RCC 7860 (cell line): Measurements from ENCODE around the gene CELA3A.
"Not testable (repeated sequence)": the region's sequence is repeated elsewhere in the genome, so short reads cannot be mapped to it uniquely, and the experiment has no call there.

Experiments
- DNase-seq: peaks from one replicate; pipeline ENCODE4 v3.0.0-alpha.2; 2015; ENCODE audit warnings: low spot score
- FAIRE-seq: peaks from 2 replicates; lab custom pipeline; 2012; peaks lifted over from hg19 to GRCh38; lab: Jason Lieb, UNC

Gene CELA3A

GRCh38 chr1:21980515-21981220 is 20.8 kb upstream of the CELA3A start:
- DNase-seq: not testable (repeated sequence)

GRCh38 chr1:21981253-21981652 is 20.2 kb upstream of the CELA3A start:
- not testable (repeated sequence) for FAIRE-seq, DNase-seq

More at GRCh38 chr1:21980515-21981220, 20.8 kb upstream of the CELA3A start:
- not testable (repeated sequence) for FAIRE-seq

GRCh38 chr1:21982122-21982521 is 19.3 kb upstream of the CELA3A start:
- not testable (repeated sequence) for DNase-seq, FAIRE-seq

DNA sequence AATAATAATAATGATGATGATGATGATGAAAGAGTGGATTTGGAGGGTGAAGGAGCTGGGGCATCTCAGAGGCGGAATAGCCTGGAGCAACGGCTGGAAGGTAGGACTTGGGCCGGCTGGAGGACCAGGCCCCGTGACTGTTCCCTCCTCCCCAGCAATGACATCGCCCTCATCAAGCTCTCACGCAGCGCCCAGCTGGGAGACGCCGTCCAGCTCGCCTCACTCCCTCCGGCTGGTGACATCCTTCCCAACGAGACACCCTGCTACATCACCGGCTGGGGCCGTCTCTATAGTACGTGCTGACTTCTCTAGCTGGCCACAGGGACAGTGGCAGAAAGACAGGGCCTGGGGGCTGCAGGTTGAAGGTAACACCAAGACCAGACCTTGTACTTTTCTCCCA is 17.9 kb upstream of the CELA3A start:
- not testable (repeated sequence) for FAIRE-seq, DNase-seq

DNA sequence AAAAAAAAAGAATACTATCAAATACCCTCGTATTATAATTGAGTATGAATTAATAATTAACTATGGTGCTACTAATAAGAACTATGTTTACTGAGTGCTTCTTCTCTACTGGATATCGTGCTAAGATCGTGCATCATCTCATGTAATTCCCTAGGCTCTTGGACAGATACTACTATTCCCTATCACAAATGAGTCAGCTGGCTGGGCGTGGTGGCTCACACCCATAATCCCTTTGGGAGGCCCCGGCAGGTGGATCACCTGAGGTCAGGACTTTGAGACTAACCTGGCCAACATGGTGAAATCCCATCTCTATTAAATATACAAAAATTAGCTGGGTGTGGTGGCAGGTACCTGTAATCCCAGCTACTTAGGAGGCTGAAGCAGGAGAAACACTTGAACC is 15.6 kb upstream of the CELA3A start:
- not testable (repeated sequence) for DNase-seq, FAIRE-seq

- not testable (repeated sequence) for FAIRE-seq, DNase-seq
These were observed 15.1 kb upstream of the CELA3A start for GRCh38 chr1:21986386-21986785.

GRCh38 chr1:21989672-21990393 is 11.6 kb upstream of the CELA3A start:
- not testable (repeated sequence) for FAIRE-seq, DNase-seq

GRCh38 chr1:21992186-21992585 is 9.3 kb upstream of the CELA3A start:
- not testable (repeated sequence) for FAIRE-seq

DNA sequence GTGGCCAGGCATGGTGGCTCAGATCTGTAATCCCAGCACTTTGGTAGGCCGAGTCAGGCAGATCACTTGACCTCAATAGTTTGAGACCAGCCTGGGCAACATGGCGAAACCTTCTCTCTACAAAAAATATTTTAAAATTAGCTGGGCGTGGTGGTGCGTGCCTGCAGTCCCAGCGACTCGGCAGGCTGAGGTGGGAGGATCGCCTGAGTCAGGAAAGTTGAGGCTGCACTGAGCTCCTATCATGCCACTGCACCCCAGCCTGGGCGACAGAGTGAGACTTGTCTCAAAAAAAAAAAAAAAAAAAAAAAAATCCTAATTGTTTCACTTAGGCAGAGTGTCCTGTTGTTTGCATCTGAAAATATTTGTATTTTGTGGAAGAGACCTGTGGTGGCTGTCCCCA is 6.7 kb upstream of the CELA3A start:
- DNase-seq, FAIRE-seq: not testable (repeated sequence)

More at GRCh38 chr1:21992186-21992585, 9.3 kb upstream of the CELA3A start:
- not testable (repeated sequence) for DNase-seq

GRCh38 chr1:21996663-21996970 is 4.8 kb upstream of the CELA3A start:
- FAIRE-seq, DNase-seq: not testable (repeated sequence)

DNA sequence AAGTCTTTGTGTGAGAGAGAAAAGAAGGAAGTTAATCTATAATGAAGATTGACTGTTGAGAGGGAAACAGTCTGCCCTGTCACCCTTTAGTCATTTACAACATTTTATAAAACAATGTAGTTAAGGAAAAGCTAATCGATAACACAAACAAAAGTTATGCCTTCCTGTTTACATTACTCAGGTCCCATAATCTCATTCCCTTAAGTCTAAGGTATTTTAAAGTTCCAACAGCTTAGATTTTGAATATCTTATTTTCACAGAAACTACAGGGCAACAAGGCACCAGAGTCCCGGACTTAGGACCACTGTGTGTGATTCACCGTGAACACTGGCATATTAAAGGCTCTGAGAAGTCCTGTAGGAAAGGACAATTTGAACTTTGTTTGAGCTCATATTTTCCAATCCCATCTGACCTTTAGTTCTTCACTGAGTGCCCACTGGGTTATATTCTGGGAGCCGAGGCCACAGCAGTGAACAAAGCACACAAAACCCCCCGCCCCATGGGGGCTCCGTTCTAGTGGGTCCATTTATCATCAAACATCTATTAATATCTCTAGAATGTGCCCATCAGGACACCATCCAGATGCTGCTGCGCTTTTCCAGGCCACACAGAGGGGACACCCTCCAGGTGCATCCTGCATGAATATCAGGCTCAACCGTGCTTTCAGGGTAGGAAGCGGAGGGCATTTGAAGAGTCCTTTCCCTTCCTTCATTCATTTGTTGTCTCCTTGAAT is 3.4 kb upstream of the CELA3A start:
- DNase-seq (peak; percentile 36), FAIRE-seq (peak; percentile 83)

- not testable (repeated sequence) for DNase-seq, FAIRE-seq
These were observed 2.7 kb upstream of the CELA3A start for GRCh38 chr1:21998624-21999294.

DNA sequence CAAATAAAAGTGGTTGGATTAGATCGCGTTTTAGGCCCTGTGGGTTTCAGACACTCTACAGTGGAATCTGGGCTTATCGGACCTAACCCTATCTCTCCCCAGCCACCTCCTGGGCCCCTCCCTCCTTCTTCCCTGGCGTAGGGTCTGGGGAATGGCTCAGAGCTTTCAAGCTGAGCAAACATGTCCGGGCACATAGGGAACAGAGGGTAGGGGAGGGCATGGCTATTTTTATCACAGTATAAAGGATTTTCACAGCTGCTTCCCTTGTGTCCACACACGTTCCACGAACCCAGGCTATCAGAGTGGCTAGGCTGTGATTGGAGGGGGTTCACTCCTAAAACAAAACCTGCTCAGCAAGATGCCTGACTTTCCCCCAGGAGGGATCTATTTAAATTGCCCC is 1.8 kb upstream of the CELA3A start:
- DNase-seq, FAIRE-seq: not testable (repeated sequence)

- DNase-seq, FAIRE-seq: not testable (repeated sequence)
These were observed 1.0 kb downstream of the CELA3A start for GRCh38 chr1:22002461-22002860.

DNA sequence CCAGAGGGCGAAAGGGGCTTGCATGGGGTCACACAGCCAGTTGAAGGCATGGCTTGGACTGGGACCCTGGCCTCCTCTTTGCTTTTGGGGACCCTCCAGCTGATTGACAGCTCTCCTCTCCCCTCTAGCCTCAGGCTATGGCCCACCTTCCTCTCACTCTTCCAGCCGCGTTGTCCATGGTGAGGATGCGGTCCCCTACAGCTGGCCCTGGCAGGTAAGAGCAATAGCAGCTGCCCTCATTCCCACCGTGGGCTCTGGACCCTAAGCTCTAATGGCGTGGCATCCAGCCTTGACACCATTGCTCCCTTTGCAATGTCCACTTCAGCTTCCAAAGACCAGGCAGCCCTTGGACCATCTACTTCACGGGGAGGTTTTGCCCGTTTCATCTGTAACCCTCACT is 1.4 kb downstream of the CELA3A start:
- FAIRE-seq, DNase-seq: not testable (repeated sequence)

DNA sequence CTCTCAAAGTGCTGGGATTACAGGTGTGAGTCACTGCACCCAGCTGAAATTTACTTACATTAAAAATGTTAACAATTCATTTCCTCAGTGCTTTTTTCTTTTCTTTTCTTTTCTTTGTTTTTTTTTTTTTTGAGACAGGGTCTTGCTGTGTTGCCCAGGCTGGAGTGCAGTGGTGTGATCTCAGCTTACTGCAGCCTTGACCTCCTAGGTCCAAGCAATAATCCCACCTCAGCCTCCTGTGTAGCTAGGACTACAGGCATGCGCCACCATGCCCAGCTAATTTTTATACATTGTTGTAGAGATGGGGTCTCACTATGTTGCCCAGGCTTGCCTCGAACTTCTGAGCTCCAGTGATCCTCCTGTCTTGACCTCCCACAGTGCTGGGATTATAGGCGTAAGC is 2.5 kb downstream of the CELA3A start:
- DNase-seq, FAIRE-seq: not testable (repeated sequence)

DNA sequence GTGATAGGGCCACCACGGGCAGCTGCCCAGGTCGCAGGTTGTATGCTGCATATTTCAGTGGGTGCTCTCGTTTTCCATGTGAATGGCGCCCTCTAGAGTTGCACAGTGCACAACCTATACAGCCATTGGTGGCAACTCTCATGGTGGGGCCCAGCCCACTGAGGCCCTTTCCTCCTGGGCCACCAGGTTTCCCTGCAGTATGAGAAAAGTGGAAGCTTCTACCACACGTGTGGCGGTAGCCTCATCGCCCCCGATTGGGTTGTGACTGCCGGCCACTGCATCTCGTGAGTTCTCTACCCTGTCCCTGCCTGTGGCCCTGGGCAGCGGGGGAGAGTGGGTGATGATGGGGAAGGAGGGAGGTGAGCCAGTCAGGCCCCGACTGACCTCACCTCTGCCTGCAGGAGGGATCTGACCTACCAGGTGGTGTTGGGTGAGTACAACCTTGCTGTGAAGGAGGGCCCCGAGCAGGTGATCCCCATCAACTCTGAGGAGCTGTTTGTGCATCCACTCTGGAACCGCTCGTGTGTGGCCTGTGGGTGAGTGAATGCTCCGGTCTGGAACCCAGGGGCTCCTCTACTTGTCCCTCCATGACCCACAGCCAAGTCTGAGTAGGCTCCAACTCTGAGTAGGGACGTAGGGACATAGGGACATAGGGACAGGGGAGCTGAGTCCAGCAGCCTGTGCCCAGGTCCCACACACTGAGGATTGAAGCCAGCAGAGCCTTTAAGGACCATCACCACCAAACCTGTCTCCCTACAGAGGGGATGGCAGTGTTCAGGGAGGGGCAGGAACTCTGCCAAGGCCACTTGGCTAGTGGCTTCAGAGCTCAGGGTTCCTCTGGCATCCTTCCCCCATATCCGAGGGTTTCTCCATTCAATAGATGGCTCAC is 4.0 kb downstream of the CELA3A start:
- not testable (repeated sequence) for FAIRE-seq

GRCh38 chr1:22006736-22007135 is 5.3 kb downstream of the CELA3A start:
- FAIRE-seq, DNase-seq: not testable (repeated sequence)

More for the DNA sequence above, 4.0 kb downstream of the CELA3A start:
- DNase-seq: not testable (repeated sequence)

DNA sequence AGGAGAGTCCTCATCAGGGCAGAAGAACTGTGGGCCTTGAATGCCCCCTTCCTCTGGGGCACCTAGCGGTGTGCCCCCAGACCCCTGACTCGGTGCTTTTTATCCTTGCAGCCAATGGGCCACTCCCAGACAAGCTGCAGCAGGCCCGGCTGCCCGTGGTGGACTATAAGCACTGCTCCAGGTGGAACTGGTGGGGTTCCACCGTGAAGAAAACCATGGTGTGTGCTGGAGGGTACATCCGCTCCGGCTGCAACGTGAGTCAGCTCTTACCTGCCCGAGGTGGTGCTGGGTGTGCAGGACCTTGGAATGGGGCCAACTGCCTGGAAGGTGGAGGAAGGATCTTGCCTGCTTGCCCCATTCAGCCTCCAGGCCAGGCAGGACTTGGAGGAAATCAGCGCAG is 5.8 kb downstream of the CELA3A start:
- not testable (repeated sequence) for FAIRE-seq, DNase-seq
